GM19193 (cell line): ENCODE measurements around the gene PCSK7.

Source experiments
- POLR2A ChIP-seq: IDR thresholded peaks from 4 replicates; pipeline ENCODE4 v1.6.1; 2011; ENCODE audit not compliant: insufficient read depth, insufficient read length; ENCODE audit errors: extremely low read depth

PCSK7 gene

DNA sequence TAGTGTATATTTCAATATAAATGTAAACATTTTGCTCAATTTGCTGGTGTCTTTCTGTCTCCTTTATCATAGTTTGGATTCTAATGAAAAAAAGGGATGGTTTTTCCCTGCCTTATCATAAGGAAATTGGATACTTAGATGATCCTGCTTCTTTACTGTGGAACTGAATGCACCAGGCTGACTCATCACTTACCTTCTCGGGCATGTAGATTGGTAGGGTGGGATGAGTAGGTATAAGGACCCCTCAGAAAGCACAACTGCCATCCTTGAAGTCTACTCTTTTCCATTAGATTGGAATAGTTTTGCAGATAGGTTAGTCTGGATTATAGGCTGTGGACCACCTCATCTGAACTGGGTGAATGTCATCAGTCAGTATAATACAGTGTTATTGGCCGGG, 60.9 kb downstream of the PCSK7 start:
- no peak for TF ChIP-seq POLR2A

DNA sequence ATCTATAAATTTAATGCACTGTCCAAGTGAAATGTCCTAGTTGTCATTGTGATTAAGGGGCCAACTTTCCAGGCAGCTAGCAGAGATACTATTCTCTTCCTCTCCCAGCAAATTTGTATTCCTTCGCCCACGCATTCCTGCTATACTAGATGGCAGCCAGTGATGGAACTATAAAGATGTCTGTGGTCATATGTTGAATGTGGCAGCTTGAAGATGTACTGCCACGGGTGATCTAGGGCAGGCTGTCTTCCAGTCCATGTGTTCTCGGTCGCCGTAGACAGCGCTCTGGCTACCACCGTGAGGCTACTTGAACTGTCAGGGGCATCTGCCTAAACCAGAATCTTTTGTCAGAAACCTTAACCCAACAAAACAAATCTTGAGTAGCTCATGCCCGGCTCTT, 61.7 kb downstream of the PCSK7 start:
- no peak for TF ChIP-seq POLR2A

DNA sequence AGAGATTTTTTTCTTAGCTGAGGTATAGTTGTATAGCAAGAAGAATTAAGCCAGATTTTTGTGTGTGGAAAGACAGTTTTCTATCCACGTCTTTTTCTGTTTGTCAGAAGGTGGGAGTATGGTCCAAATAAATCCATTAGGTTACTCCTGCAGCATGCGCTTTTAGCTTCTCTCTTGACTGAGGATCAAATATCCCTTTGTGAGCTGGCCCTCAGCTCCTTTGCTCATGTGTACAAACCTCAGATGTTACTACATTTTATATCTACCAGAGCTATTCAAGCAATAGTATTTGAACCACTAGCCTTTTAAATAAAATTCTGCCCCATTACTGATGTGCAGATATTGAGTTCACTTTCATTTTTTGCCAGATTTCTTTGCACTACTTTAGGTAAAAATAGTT, 62.1 kb downstream of the PCSK7 start:
- no peak for TF ChIP-seq POLR2A

DNA sequence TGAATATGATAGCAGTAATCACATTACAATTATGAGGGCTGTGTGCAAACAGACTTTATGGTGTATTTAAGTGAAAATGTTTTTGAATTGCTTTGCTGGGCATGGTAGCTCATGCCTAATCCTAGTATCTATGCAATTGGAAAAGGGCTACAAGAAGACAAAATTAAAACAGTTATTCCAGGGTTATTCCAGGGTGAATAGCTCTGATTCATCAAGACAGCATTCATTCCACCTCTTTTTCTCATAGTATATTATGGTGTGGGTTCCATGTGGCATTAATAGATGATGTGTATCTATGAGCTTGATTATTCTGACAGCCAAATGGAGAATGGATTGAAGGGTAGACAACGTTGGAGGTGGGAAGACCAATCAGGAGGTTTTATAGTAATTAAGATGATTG, 65.4 kb downstream of the PCSK7 start:
- TF ChIP-seq POLR2A = no peak

DNA sequence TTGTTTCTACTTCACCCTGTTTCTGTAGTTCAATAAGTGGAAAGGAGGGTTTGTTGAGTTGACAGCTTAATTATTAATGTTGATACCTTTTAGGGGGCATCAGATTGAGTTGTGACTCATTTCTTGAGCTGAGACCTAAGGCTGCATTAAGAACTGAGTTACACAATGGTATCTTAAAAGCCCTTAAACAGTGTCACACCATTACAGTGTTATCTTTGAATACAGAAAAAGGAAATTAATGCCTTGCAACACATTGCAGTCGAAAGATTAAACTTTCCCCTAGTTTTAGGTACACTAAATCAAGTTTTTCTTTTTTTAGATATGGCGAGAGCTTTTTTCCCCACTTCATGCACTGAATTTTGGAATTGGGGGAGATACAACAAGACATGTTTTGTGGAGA, 71.0 kb downstream of the PCSK7 start:
- TF ChIP-seq POLR2A = no peak

DNA sequence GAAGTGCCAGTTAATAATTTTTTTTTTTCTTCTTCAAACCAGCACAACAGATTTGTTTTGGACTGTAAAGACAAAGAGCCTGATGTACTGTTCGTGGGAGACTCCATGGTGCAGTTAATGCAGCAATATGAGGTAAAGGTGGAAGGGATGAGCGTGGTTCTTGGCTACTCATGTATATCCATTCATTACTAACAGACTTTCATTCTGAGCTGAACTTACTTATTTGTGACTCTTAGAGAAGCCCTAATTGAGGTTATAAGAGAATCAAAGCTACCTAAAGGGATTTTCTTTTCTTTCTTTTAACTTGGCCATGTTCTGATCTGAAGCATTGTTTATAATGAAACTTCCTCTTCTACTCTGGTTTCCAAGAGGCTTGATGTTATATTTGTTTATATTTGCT, 72.0 kb downstream of the PCSK7 start:
- TF ChIP-seq POLR2A = no peak

DNA sequence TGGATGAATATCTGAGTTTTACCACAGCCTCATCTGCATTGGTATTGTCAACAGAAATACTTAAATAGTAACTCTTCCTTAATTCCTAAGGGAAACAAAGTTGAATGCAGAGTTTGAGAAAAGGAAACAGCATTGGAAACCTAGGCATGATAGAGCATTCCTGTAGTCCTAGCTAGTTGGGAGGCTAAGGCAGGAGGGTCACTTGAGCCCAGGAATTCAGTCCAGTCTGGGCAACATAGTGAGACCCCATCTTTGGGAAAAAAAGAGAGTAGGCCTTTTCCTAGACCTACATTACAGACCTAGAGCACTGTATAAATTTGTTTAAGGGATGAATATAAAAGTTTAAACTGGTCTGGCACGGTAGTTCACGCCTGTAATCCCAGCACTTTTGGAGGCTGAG, 74.4 kb downstream of the PCSK7 start:
- no peak for TF ChIP-seq POLR2A

DNA sequence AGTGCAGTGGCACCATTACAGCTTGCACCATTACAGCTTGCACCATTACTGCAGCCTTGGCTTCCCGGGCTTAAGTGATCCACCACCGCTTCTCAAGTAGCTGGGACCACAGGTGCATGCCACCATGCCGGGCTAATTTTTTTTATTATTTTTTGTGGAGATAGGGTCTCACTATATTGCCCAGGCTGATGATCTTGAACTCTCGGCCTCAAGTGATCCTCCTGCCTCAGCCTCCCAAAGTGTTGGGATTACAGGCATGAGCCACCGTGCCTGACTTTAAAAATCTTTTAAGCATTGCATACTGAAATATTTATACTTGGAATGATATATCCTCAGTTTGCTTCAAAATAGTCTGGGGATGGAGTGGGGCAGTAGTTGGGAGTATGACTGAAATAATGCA, 77.4 kb downstream of the PCSK7 start:
- TF ChIP-seq POLR2A = no peak
